Endothelial cell of umbilical vein (primary cell): ENCODE results near the gene RFNG. TPM values are rescaled to one million over a fixed set of nuclear protein-coding genes. Genes with fewer than 3 reads are reported as not detected.
A peak's percentile ranks its signal among the peaks of the same experiment; 100 is the strongest.

Experiments used
- BruUV-seq: library from RNA; stranded (reverse); fragments of 400-500 nt; replicated peaks from 2 replicates; lab custom pipeline; 2021; lab: Mats Ljungman, UMichigan
- CTCF ChIA-PET: fragments of 300-600, 350-600 bp; sonication (Branson Sonifier 250); formaldehyde crosslinking; loops from one replicate; lab custom pipeline; 2021; ENCODE audit warnings: antibody characterized with exemption, inconsistent platforms; lab: Charles Lee
- POLR2A ChIA-PET: fragments of 300-600, 350-600 bp; sonication (Branson Sonifier 250); formaldehyde crosslinking; loops from one replicate; lab custom pipeline; 2021; ENCODE audit warnings: antibody characterized with exemption, inconsistent platforms; lab: Charles Lee
- DNase-seq: peaks from one replicate; pipeline ENCODE4 v3.0.0-alpha.2; 2011; ENCODE audit warnings: low read depth, low spot score
- FAIRE-seq: peaks from 2 replicates; lab custom pipeline; 2011; peaks lifted over from hg19 to GRCh38; lab: Jason Lieb, UNC
- H2AFZ ChIP-seq: 2 replicates; pipeline ENCODE4 v1.6.0; 2012; ENCODE audit warnings: low read depth, low read length, control low read depth, inconsistent platforms
- H3K27ac ChIP-seq: 2 replicates; pipeline ENCODE4 v1.5.1; 2011; ENCODE audit warnings: low read depth, mild to moderate bottlenecking, control low read depth, low read length, moderate library complexity; ENCODE audit not compliant: insufficient read depth
- H3K27me3 ChIP-seq, 2 experiments: 2 replicates each; pipeline versions ENCODE4 v1.6.0 to v1.6.1; 2011; ENCODE audit warnings: low read length in 2 of 2, mixed read lengths in 1 of 2; ENCODE audit not compliant: control insufficient read depth in 2 of 2, insufficient read depth in 2 of 2
- H3K36me3 ChIP-seq, 2 experiments: 2 replicates in 1 of 2; 3 replicates in 1 of 2; pipeline ENCODE4 v1.5.1; 2011; ENCODE audit warnings: low read length in 2 of 2, mild to moderate bottlenecking in 1 of 2, moderate library complexity in 1 of 2; ENCODE audit not compliant: control insufficient read depth in 2 of 2, insufficient read depth in 2 of 2; ENCODE audit errors: extremely low read depth in 1 of 2
- H3K4me1 ChIP-seq: 3 replicates; pipeline ENCODE4 v1.5.1; 2011; ENCODE audit warnings: mild to moderate bottlenecking, low read length; ENCODE audit not compliant: control insufficient read depth, insufficient read depth; ENCODE audit errors: extremely low read depth
- H3K4me2 ChIP-seq: 2 replicates; pipeline ENCODE4 v1.6.1; 2011; ENCODE audit warnings: low read length, control low read depth, mixed read lengths; ENCODE audit not compliant: insufficient read depth
- H3K4me3 ChIP-seq, 3 experiments: fragments of 200-600 bp in 1 of 3; sonication (generic), shearing (Covaris generic) in 1 of 3; replicated peaks in 1 of 3; 2 replicates each; pipeline ENCODE4 v1.5.1; 2011 to 2016; ENCODE audit warnings: control low read depth in 3 of 3, low read length in 3 of 3, mild to moderate bottlenecking in 2 of 3, inconsistent platforms in 1 of 3, low read depth in 1 of 3, moderate library complexity in 1 of 3; ENCODE audit not compliant: insufficient read depth in 1 of 3
- H3K79me2 ChIP-seq: 2 replicates; pipeline ENCODE4 v1.6.0; 2012; ENCODE audit warnings: low read length, inconsistent platforms; ENCODE audit not compliant: control insufficient read depth, insufficient read depth
- H3K9ac ChIP-seq: replicated peaks from 2 replicates; pipeline ENCODE3; 2011; ENCODE audit warnings: low read length, control low read depth; ENCODE audit not compliant: insufficient read depth; ENCODE audit errors: extremely low read depth
- H3K9me1 ChIP-seq: replicated peaks from 3 replicates; pipeline ENCODE4 v1.6.0; 2011; ENCODE audit warnings: mild to moderate bottlenecking, low read length; ENCODE audit not compliant: control insufficient read depth, insufficient read depth; ENCODE audit errors: extremely low read depth
- H3K9me3 ChIP-seq: replicated peaks from 2 replicates; pipeline ENCODE4 v1.5.1; 2012; ENCODE audit warnings: low read length, inconsistent platforms; ENCODE audit not compliant: control insufficient read depth, insufficient read depth
- H4K20me1 ChIP-seq: replicated peaks from 2 replicates; pipeline ENCODE3; 2011; ENCODE audit warnings: mild to moderate bottlenecking, low read length; ENCODE audit not compliant: control insufficient read depth, insufficient read depth; ENCODE audit errors: extremely low read depth
- CTCF ChIP-seq, 2 donors: IDR thresholded peaks; 1 replicate in 1 of 2; 2 replicates in 1 of 2; pipeline ENCODE4 v1.5.1; 2011; ENCODE audit warnings: low read length in 2 of 2, mild to moderate bottlenecking in 2 of 2, moderate library complexity in 2 of 2, control low read depth in 1 of 2, inconsistent platforms in 1 of 2, low read depth in 1 of 2; ENCODE audit not compliant: insufficient read depth in 1 of 2; ENCODE audit errors: extremely low read depth in 1 of 2
- EZH2 ChIP-seq: IDR thresholded peaks from 2 replicates; pipeline ENCODE4 v1.6.1; 2012; ENCODE audit warnings: borderline replicate concordance, low read depth, mild to moderate bottlenecking, moderate library complexity, low read length, inconsistent platforms; ENCODE audit not compliant: severe bottlenecking
- FOS ChIP-seq: IDR thresholded peaks from 2 replicates; pipeline ENCODE4 v1.6.1; 2011; ENCODE audit warnings: mild to moderate bottlenecking, low read length, moderate library complexity, borderline replicate concordance; ENCODE audit not compliant: insufficient read depth
- GATA2 ChIP-seq: IDR thresholded peaks from 2 replicates; pipeline ENCODE4 v1.7.0; 2011; ENCODE audit warnings: low read depth, mild to moderate bottlenecking, moderate library complexity, mixed read lengths, low read length; ENCODE audit not compliant: insufficient read length, insufficient read depth
- JUN ChIP-seq: IDR thresholded peaks from 2 replicates; pipeline ENCODE4 v1.6.1; 2011; ENCODE audit warnings: borderline replicate concordance, low read depth; ENCODE audit not compliant: insufficient read length, insufficient read depth
- MAX ChIP-seq: IDR thresholded peaks from 2 replicates; pipeline ENCODE4 v1.6.1; 2011; ENCODE audit not compliant: insufficient read depth, insufficient read length
- MYC ChIP-seq: IDR thresholded peaks from one replicate; pipeline ENCODE4 v1.6.1; 2011; ENCODE audit warnings: mild to moderate bottlenecking, low read depth, low read length
- POLR2A ChIP-seq: IDR thresholded peaks from 2 replicates; pipeline ENCODE4 v1.6.1; 2012; ENCODE audit warnings: low read depth, mild to moderate bottlenecking, control low read depth, low read length
- POLR2AphosphoS5 ChIP-seq: IDR thresholded peaks from 2 replicates; pipeline ENCODE4 v1.6.1; 2012; ENCODE audit warnings: low read depth, mild to moderate bottlenecking, control low read depth, low read length, moderate library complexity; ENCODE audit not compliant: insufficient read depth
- dilution Hi-C: fragments of 300-500 bp; cut with MboI; formaldehyde crosslinking; loops from one replicate; pipeline ENCODE4 v1.15.0; 2019; ENCODE audit warnings: low sequenced_read_pairs; ENCODE audit not compliant: extremely low pct_ligation_motif_present
- intact Hi-C: fragments of 100-400 bp; cut with micrococcal nuclease; formaldehyde crosslinking; loops from one replicate; pipeline ENCODE4 v1.10.0; 2022
- polyA plus RNA-seq, 4 experiments: library from polyadenylated mRNA; depleted of rRNA in 3 of 4; stranded (reverse) in 3 of 4; unstranded in 1 of 4; fragments of >200 nt; gene quantifications; 2 replicates each; pipeline versions ENCODE4 v1.2.1 to v1.2.3, GENCODE V29; 2011 to 2012; ENCODE audit warnings: missing spikeins in 1 of 4
- total RNA-seq: library from RNA; stranded (reverse); gene quantifications from 2 replicates; pipeline ENCODE4 v1.2.3, GENCODE V29; 2021

RFNG gene
- total and polyA plus RNA-seq, 2 donors (not counting 3 experiments of a cell fraction or from before 2014, with no cell fraction given): 33.7 to 40.0 TPM

GRCh38 chr17:82064433-82065192 lies 13.0 kb upstream of the RFNG start:
- no peak for FAIRE-seq
- H3K4me1 ChIP-seq: peaks cover 15% of the 10 kb centered on the region
- no peak for DNase-seq
- BruUV-seq: TSS peak; percentile 32
- ChIA-PET POLR2A (interaction anchor here (0.6 kb wide), 1 partner anchor 119 kb away, joined by 3 read pairs; no protein-coding TSS in a partner anchor), CTCF (interaction anchor here (0.6 to 1.1 kb wide), 4 partner anchors 9 to 34 kb away, joined by 3 to 6 read pairs (median 4); partner anchors contain the start of gene DCXR)
- H3K27ac ChIP-seq: no peak overlapping the region
- no peaks in the 10 kb centered on the region for H4K20me1 ChIP-seq
- H3K27me3 ChIP-seq: no peaks in the 10 kb centered on the region
- no peak for TF ChIP-seq MYC
- TF ChIP-seq JUN: no peak
- no peak for TF ChIP-seq CTCF (IDR thresholded peaks at IDR 0.05; ENCODE audit: extremely low read depth in 1 of 2, insufficient read depth in 1 of 2, low read depth in 1 of 2, low read length in 2 of 2)
- TF ChIP-seq EZH2: no peak
- TF ChIP-seq MAX: no peak
- TF ChIP-seq POLR2A: no peak
- no peak for TF ChIP-seq POLR2AphosphoS5
- TF ChIP-seq FOS: no peak
- no peak for TF ChIP-seq GATA2
- no peak overlapping the region for H2AFZ ChIP-seq
- no peaks in the 10 kb centered on the region for H3K9me1 ChIP-seq
- no peaks in the 10 kb centered on the region for H3K9me3 ChIP-seq
- H3K36me3 ChIP-seq: peaks cover 0 to 21% of the 10 kb centered on the region in 2 experiments
- dilution Hi-C loops: no loop called here
- peak overlapping the region; percentile 78 for H3K4me2 ChIP-seq
- peaks cover 14% of the 10 kb centered on the region for H3K79me2 ChIP-seq
- H3K4me3 ChIP-seq: peak overlapping the region; percentile 55 to 82 (median 76)
- intact Hi-C loops: no loop called here
- peak overlapping the region; percentile 77 for H3K9ac ChIP-seq
